BE2C (cell line): ENCODE measurements around the gene RCHY1.
A peak's percentile ranks its signal among the peaks of the same experiment; 100 is the strongest.

ENCODE experiments used
- DNase-seq: peaks from one replicate; pipeline ENCODE4 v3.0.0-alpha.2; 2020
- H3K27me3 ChIP-seq: fragments of 250-450 bp; sonication (Bioruptor Pico); 2 replicates; pipeline ENCODE4 v1.5.1; 2020; ENCODE audit warnings: mild to moderate bottlenecking
- H3K36me3 ChIP-seq: fragments of 250-450 bp; sonication (Bioruptor Pico); 2 replicates; pipeline ENCODE4 v1.5.1; 2020; ENCODE audit warnings: mild to moderate bottlenecking
- H3K4me1 ChIP-seq: fragments of 250-450 bp; sonication (Bioruptor Pico); 2 replicates; pipeline ENCODE4 v1.5.1; 2020
- H3K4me3 ChIP-seq: 2 replicates; pipeline ENCODE4 v1.5.1; 2011; ENCODE audit warnings: low read depth, low read length
- H3K9me3 ChIP-seq: fragments of 250-450 bp; sonication (Bioruptor Pico); 2 replicates; pipeline ENCODE4 v1.5.1; 2020
- CTCF ChIP-seq: IDR thresholded peaks from 2 replicates; pipeline ENCODE4 v1.5.1; 2012; ENCODE audit warnings: mild to moderate bottlenecking, low read depth, low read length

The RCHY1 gene

GRCh38 chr4:75494563-75494962 is 19.6 kb downstream of the RCHY1 start:
- Histone ChIP-seq H3K27me3 (no peaks in the 10 kb centered on the region), H3K4me1 (no peaks in the 10 kb centered on the region), H3K4me3 (no peak overlapping the region), H3K9me3 (no peaks in the 10 kb centered on the region), H3K36me3 (peaks cover 28% of the 10 kb centered on the region)
- no peak for DNase-seq
- no peak for TF ChIP-seq CTCF

GRCh38 chr4:75490155-75490554 is 24.0 kb downstream of the RCHY1 start:
- Histone ChIP-seq H3K4me3 (no peak overlapping the region), H3K9me3 (no peaks in the 10 kb centered on the region), H3K27me3 (no peaks in the 10 kb centered on the region), H3K36me3 (peaks cover 15% of the 10 kb centered on the region), H3K4me1 (no peaks in the 10 kb centered on the region)
- DNase-seq, result no peak
- peak; percentile 31 for TF ChIP-seq CTCF

GRCh38 chr4:75484190-75484589 is 30.0 kb downstream of the RCHY1 start:
- Histone ChIP-seq H3K4me1 (no peaks in the 10 kb centered on the region), H3K27me3 (no peaks in the 10 kb centered on the region), H3K36me3 (peaks cover 17% of the 10 kb centered on the region), H3K9me3 (no peaks in the 10 kb centered on the region), H3K4me3 (no peak overlapping the region)
- no peak for DNase-seq
- TF ChIP-seq CTCF, result no peak

- no peak for DNase-seq
- Histone ChIP-seq H3K36me3 (peaks cover 14% of the 10 kb centered on the region), H3K4me3 (no peak overlapping the region), H3K4me1 (no peaks in the 10 kb centered on the region), H3K9me3 (no peaks in the 10 kb centered on the region), H3K27me3 (no peaks in the 10 kb centered on the region)
- TF ChIP-seq CTCF, result no peak
These were observed 37.0 kb downstream of the RCHY1 start for GRCh38 chr4:75477201-75477600.

- DNase-seq, result no peak
- H3K27me3 ChIP-seq, result no peaks in the 10 kb centered on the region
- H3K36me3 ChIP-seq, result no peaks in the 10 kb centered on the region
- H3K4me1 ChIP-seq, result no peaks in the 10 kb centered on the region
- H3K9me3 ChIP-seq, result no peaks in the 10 kb centered on the region
- H3K4me3 ChIP-seq, result no peak overlapping the region
- TF ChIP-seq CTCF, result no peak
These were observed 43.5 kb downstream of the RCHY1 start for GRCh38 chr4:75470738-75471137.

GRCh38 chr4:75469896-75470295 is 44.3 kb downstream of the RCHY1 start:
- DNase-seq, result no peak
- no peaks in the 10 kb centered on the region for H3K4me1 ChIP-seq
- no peak for TF ChIP-seq CTCF
- no peaks in the 10 kb centered on the region for H3K9me3 ChIP-seq
- H3K27me3 ChIP-seq, result no peaks in the 10 kb centered on the region
- H3K4me3 ChIP-seq, result no peak overlapping the region
- no peaks in the 10 kb centered on the region for H3K36me3 ChIP-seq
